ENCODE results near the gene FLAD1. TPM values are rescaled to one million over a fixed set of nuclear protein-coding genes. Genes with fewer than 3 reads are reported as not detected.

FLAD1 gene
- total RNA-seq = 10 to 100 TPM; 45.4 to 49.4 TPM

- peaks cover 14% of the 10 kb centered on the region for H3K4me1 Mint-ChIP-seq (ENCODE audit: low read depth)
- H3K9me3 Mint-ChIP-seq = no peaks in the 10 kb centered on the region
- intact Hi-C loops (cut with micrococcal nuclease) = loop anchor here (1.0 to 5.0 kb wide), 5 partner anchors 9 to 101 kb away; partner anchors contain the start of genes CKS1B and EFNA4
- H3K27ac Mint-ChIP-seq = no peak within 1 kb of the TSS
- no peak within 1 kb of the TSS for H3K4me3 Mint-ChIP-seq
- H3K27me3 Mint-ChIP-seq = no peaks in the 10 kb centered on the region
- ChIA-PET POLR2A (interaction anchor here (0.9 to 2.7 kb wide), 13 partner anchors 9 to 47 kb away, joined by 3 to 27 read pairs (median 6); partner anchors contain the start of genes CKS1B, LENEP, PMVK and PYGO2), CTCF (interaction anchor here (0.9 to 4.4 kb wide), 17 partner anchors 9 to 102 kb away, joined by 3 to 82 read pairs (median 6); partner anchors contain the start of genes ADAM15, CKS1B, LENEP and PBXIP1)
- peak; percentile 98 for DNase-seq
- H3K36me3 Mint-ChIP-seq = peaks cover 17% of the 10 kb centered on the region
These were observed at the start of gene FLAD1 for GRCh38 chr1:154982897-154983648. Gene FLAD1 (plus strand): TSS chr1:154983344. CDS start chr1:154983695, 351 bp downstream.

- Mint-ChIP-seq H3K36me3 (peaks cover 17% of the 10 kb centered on the region), H3K9me3 (no peaks in the 10 kb centered on the region), H3K27me3 (no peaks in the 10 kb centered on the region), H3K4me3 (no peak overlapping the region), H3K27ac (no peak overlapping the region), H3K4me1 (ENCODE audit: low read depth) (peaks cover 37% of the 10 kb centered on the region)
- intact Hi-C loops (cut with micrococcal nuclease) = no loop called here
- CTCF ChIA-PET = no interaction called here
- no peak for DNase-seq
- POLR2A ChIA-PET = no interaction called here
These were observed 48.7 kb upstream of the FLAD1 start for GRCh38 chr1:154934358-154934948.

- H3K4me1 Mint-ChIP-seq (ENCODE audit: low read depth) = peaks cover 48% of the 10 kb centered on the region
- peaks cover 9% of the 10 kb centered on the region for H3K36me3 Mint-ChIP-seq
- H3K9me3 Mint-ChIP-seq = no peaks in the 10 kb centered on the region
- ChIA-PET CTCF (interaction anchor here (0.6 to 3.5 kb wide), 27 partner anchors 8 to 375 kb away, joined by 3 to 17 read pairs (median 5); partner anchors contain the start of genes ADAM15, EFNA4, FLAD1 and PBXIP1), POLR2A (interaction anchor here (0.5 to 3.1 kb wide), 20 partner anchors 10 to 594 kb away, joined by 3 to 20 read pairs (median 4); partner anchors contain the start of genes ADAM15, CKS1B, EFNA4 and FLAD1)
- intact Hi-C loops (cut with micrococcal nuclease) = loop anchor here (2.0 to 5.0 kb wide), 4 partner anchors 126 to 327 kb away; partner anchors contain the start of genes ADAR and EFNA4
- H3K27ac Mint-ChIP-seq = peak overlapping the region; percentile 96
- H3K4me3 Mint-ChIP-seq = peak overlapping the region; percentile 90
- H3K27me3 Mint-ChIP-seq = no peaks in the 10 kb centered on the region
- peak; percentile 54 for DNase-seq
These were observed 47.2 kb upstream of the FLAD1 start for GRCh38 chr1:154935749-154936554.

- intact Hi-C loops (cut with micrococcal nuclease) = loop anchor here (1.0 to 5.0 kb wide), 8 partner anchors 19 to 377 kb away; partner anchors contain the start of genes ADAR, CKS1B, EFNA4 and ZBTB7B
- peak; percentile 96 for DNase-seq
- Mint-ChIP-seq H3K36me3 (peaks cover 5% of the 10 kb centered on the region), H3K27ac (peak within 1 kb of the TSS; percentile 96), H3K4me1 (ENCODE audit: low read depth) (peaks cover 55% of the 10 kb centered on the region), H3K9me3 (no peaks in the 10 kb centered on the region), H3K27me3 (no peaks in the 10 kb centered on the region), H3K4me3 (peak within 1 kb of the TSS; percentile 90)
- POLR2A ChIA-PET = interaction anchor here (0.5 to 3.1 kb wide), 20 partner anchors 10 to 595 kb away, joined by 3 to 20 read pairs (median 4); partner anchors contain the start of genes ADAM15, CKS1B, EFNA4 and FLAD1
- CTCF ChIA-PET = interaction anchor here (0.7 to 3.5 kb wide), 29 partner anchors 9 to 376 kb away, joined by 3 to 17 read pairs (median 4); partner anchors contain the start of genes ADAM15, EFNA4, FLAD1 and PBXIP1
These were observed 46.5 kb upstream of the FLAD1 start, which contains the start of gene PMVK for GRCh38 chr1:154936555-154937084. Gene PMVK (minus strand): TSS chr1:154936719. CDS start chr1:154936685, 34 bp downstream.

- H3K27me3 Mint-ChIP-seq = no peaks in the 10 kb centered on the region
- ChIA-PET CTCF (interaction anchor here (0.7 to 3.5 kb wide), 34 partner anchors 8 to 377 kb away, joined by 3 to 17 read pairs (median 4); partner anchors contain the start of genes ADAM15, EFNA4, FLAD1 and PBXIP1), POLR2A (interaction anchor here (0.7 to 3.1 kb wide), 13 partner anchors 15 to 331 kb away, joined by 3 to 20 read pairs (median 5); partner anchors contain the start of genes CKS1B, EFNA4, FLAD1 and PBXIP1)
- H3K4me3 Mint-ChIP-seq = peak overlapping the region; percentile 90
- DNase-seq = peak; percentile 93
- H3K9me3 Mint-ChIP-seq = no peaks in the 10 kb centered on the region
- peaks cover 62% of the 10 kb centered on the region for H3K4me1 Mint-ChIP-seq (ENCODE audit: low read depth)
- peaks cover 5% of the 10 kb centered on the region for H3K36me3 Mint-ChIP-seq
- intact Hi-C loops (cut with micrococcal nuclease) = loop anchor here (1.0 to 5.0 kb wide), 8 partner anchors 18 to 378 kb away; partner anchors contain the start of genes ADAR, CKS1B, EFNA4 and ZBTB7B
- peak overlapping the region; percentile 96 for H3K27ac Mint-ChIP-seq
These were observed 45.8 kb upstream of the FLAD1 start for GRCh38 chr1:154937085-154937987.

GRCh38 chr1:154937988-154938386 is 45.2 kb upstream of the FLAD1 start:
- CTCF ChIA-PET = interaction anchor here (0.7 to 3.5 kb wide), 13 partner anchors 10 to 190 kb away, joined by 3 to 17 read pairs (median 4); partner anchors contain the start of genes ADAM15 and PYGO2
- peaks cover 68% of the 10 kb centered on the region for H3K4me1 Mint-ChIP-seq (ENCODE audit: low read depth)

GRCh38 chr1:154938604-154939399 is 44.3 kb upstream of the FLAD1 start:
- no peak for DNase-seq
- Mint-ChIP-seq H3K9me3 (no peaks in the 10 kb centered on the region), H3K27me3 (no peaks in the 10 kb centered on the region), H3K27ac (peak overlapping the region; percentile 96), H3K4me3 (peak overlapping the region; percentile 57), H3K36me3 (peaks cover 5% of the 10 kb centered on the region), H3K4me1 (ENCODE audit: low read depth) (peaks cover 74% of the 10 kb centered on the region)
- ChIA-PET POLR2A (interaction anchor here (0.7 to 2.9 kb wide), 3 partner anchors 17 to 146 kb away, joined by 3 to 17 read pairs (median 4); partner anchors contain the start of gene PBXIP1), CTCF (interaction anchor here (1.9 to 3.5 kb wide), 6 partner anchors 14 to 146 kb away, joined by 4 to 17 read pairs (median 14); partner anchors contain the start of gene ADAM15)
- intact Hi-C loops (cut with micrococcal nuclease) = loop anchor here (5.0 kb wide), 1 partner anchor 123 kb away; the partner anchor contains the start of gene EFNA4

More at GRCh38 chr1:154937988-154938386, 45.2 kb upstream of the FLAD1 start:
- intact Hi-C loops (cut with micrococcal nuclease) = loop anchor here (1.0 to 5.0 kb wide), 8 partner anchors 17 to 379 kb away; partner anchors contain the start of genes ADAR, CKS1B, EFNA4 and ZBTB7B
- no peaks in the 10 kb centered on the region for H3K9me3 Mint-ChIP-seq
- H3K4me3 Mint-ChIP-seq = peak overlapping the region; percentile 90
- H3K36me3 Mint-ChIP-seq = peaks cover 5% of the 10 kb centered on the region
- POLR2A ChIA-PET = interaction anchor here (0.9 to 3.1 kb wide), 4 partner anchors 14 to 147 kb away, joined by 3 to 20 read pairs (median 10); partner anchors contain the start of gene PBXIP1
- peak overlapping the region; percentile 96 for H3K27ac Mint-ChIP-seq
- DNase-seq = peak; percentile 30
- H3K27me3 Mint-ChIP-seq = no peaks in the 10 kb centered on the region

GRCh38 chr1:154940213-154940560 is 43.0 kb upstream of the FLAD1 start:
- Mint-ChIP-seq H3K9me3 (no peaks in the 10 kb centered on the region), H3K4me1 (ENCODE audit: low read depth) (peaks cover 71% of the 10 kb centered on the region), H3K27me3 (no peaks in the 10 kb centered on the region), H3K4me3 (no peak overlapping the region), H3K36me3 (peaks cover 3% of the 10 kb centered on the region), H3K27ac (peak overlapping the region; percentile 93)
- ChIA-PET CTCF (interaction anchor here (0.9 to 3.0 kb wide), 10 partner anchors 13 to 461 kb away, joined by 3 to 16 read pairs (median 5); partner anchors contain the start of genes ADAM15, FLAD1 and PYGO2), POLR2A (interaction anchor here (0.6 to 1.8 kb wide), 5 partner anchors 15 to 821 kb away, joined by 3 to 13 read pairs (median 4); partner anchors contain the start of genes CKS1B, FLAD1 and PBXIP1)
- intact Hi-C loops (cut with micrococcal nuclease) = no loop called here
- no peak for DNase-seq

GRCh38 chr1:154940651-154941194 is 42.4 kb upstream of the FLAD1 start:
- peaks cover 66% of the 10 kb centered on the region for H3K4me1 Mint-ChIP-seq (ENCODE audit: low read depth)
- intact Hi-C loops (cut with micrococcal nuclease) = no loop called here
- H3K4me3 Mint-ChIP-seq = peak overlapping the region; percentile 34
- no peaks in the 10 kb centered on the region for H3K27me3 Mint-ChIP-seq
- no peaks in the 10 kb centered on the region for H3K9me3 Mint-ChIP-seq
- peaks cover 2% of the 10 kb centered on the region for H3K36me3 Mint-ChIP-seq
- peak overlapping the region; percentile 93 for H3K27ac Mint-ChIP-seq
- DNase-seq = peak; percentile 61
- POLR2A ChIA-PET = interaction anchor here (0.6 to 1.8 kb wide), 8 partner anchors 11 to 820 kb away, joined by 3 to 13 read pairs (median 3); partner anchors contain the start of genes CKS1B, FLAD1 and PBXIP1
- CTCF ChIA-PET = interaction anchor here (0.6 to 3.0 kb wide), 12 partner anchors 12 to 461 kb away, joined by 3 to 16 read pairs (median 4); partner anchors contain the start of genes ADAM15, FLAD1, PBXIP1 and PYGO2
